Epithelial cell of esophagus (primary cell): ENCODE results near the gene RERE.

Source experiments
- DNase-seq: peaks from one replicate; pipeline ENCODE4 v3.0.0; 2010; ENCODE audit warnings: low read depth
- H3K4me3 ChIP-seq: 2 replicates; pipeline ENCODE4 v1.5.1; 2011; ENCODE audit warnings: mild to moderate bottlenecking, low read length, control low read depth
- CTCF ChIP-seq: IDR thresholded peaks from 2 replicates; pipeline ENCODE4 v1.5.1; 2011; ENCODE audit warnings: low read depth, mild to moderate bottlenecking, low read length, control low read depth, inconsistent platforms; ENCODE audit not compliant: insufficient read depth; ENCODE audit errors: missing control alignments

RERE gene

GRCh38 chr1:8580566-8580965 is 236.9 kb downstream of the RERE start:
- no peak for DNase-seq
- TF ChIP-seq CTCF, result no peak
- no peak overlapping the region for H3K4me3 ChIP-seq

- TF ChIP-seq CTCF, result no peak
- H3K4me3 ChIP-seq, result no peak overlapping the region
- DNase-seq, result no peak
Observed at GRCh38 chr1:8578936-8579335, 238.5 kb downstream of the RERE start.

GRCh38 chr1:8578132-8578877 is 239.1 kb downstream of the RERE start:
- no peak for TF ChIP-seq CTCF
- no peak overlapping the region for H3K4me3 ChIP-seq
- DNase-seq, result no peak

- TF ChIP-seq CTCF, result no peak
Observed at GRCh38 chr1:8574985-8575384, 242.5 kb downstream of the RERE start.

GRCh38 chr1:8572106-8572505 is 245.3 kb downstream of the RERE start:
- H3K4me3 ChIP-seq, result no peak overlapping the region
- no peak for TF ChIP-seq CTCF
- DNase-seq, result peak; percentile 11

More at GRCh38 chr1:8574985-8575384, 242.5 kb downstream of the RERE start:
- peak; percentile 68 for DNase-seq
- H3K4me3 ChIP-seq, result no peak overlapping the region

GRCh38 chr1:8571200-8571984 is 246.0 kb downstream of the RERE start:
- H3K4me3 ChIP-seq, result no peak overlapping the region
- TF ChIP-seq CTCF, result peak; percentile 37
- DNase-seq, result peak; percentile 44
